Measurements from ENCODE around the gene PER3.
"Not testable (repeated sequence)": the region's sequence is repeated elsewhere in the genome, so short reads cannot be mapped to it uniquely, and the experiment has no call there.

Gene PER3

GRCh38 chr1:7780976-7781375 is 3.1 kb upstream of the PER3 start:
- DNase-seq = no peak

- no peak for DNase-seq
These were observed 2.6 kb upstream of the PER3 start for GRCh38 chr1:7781501-7781900.

- no peak for DNase-seq
These were observed 2.1 kb upstream of the PER3 start for GRCh38 chr1:7781923-7782495.

- peak; percentile 64 for DNase-seq
These were observed 846 bp upstream of the PER3 start for GRCh38 chr1:7783178-7783711.

GRCh38 chr1:7784492-7785071 is 491 bp downstream of the PER3 start:
- DNase-seq = peak; percentile 27

- DNase-seq = no peak
These were observed 1.0 kb downstream of the PER3 start for GRCh38 chr1:7785108-7785507.

- no peak for DNase-seq
These were observed 2.7 kb downstream of the PER3 start for GRCh38 chr1:7786795-7787194.

- no peak for DNase-seq
These were observed 5.7 kb downstream of the PER3 start for GRCh38 chr1:7789828-7790227.

- not testable (repeated sequence) for DNase-seq
These were observed 6.9 kb downstream of the PER3 start for GRCh38 chr1:7791027-7791426.

- DNase-seq = no peak
These were observed 11.3 kb downstream of the PER3 start for GRCh38 chr1:7795406-7795805.

- no peak for DNase-seq
These were observed 21.4 kb downstream of the PER3 start for GRCh38 chr1:7805460-7805859.

GRCh38 chr1:7808253-7808844 is 24.3 kb downstream of the PER3 start:
- peak; percentile 1 for DNase-seq

GRCh38 chr1:7809742-7810141 is 25.7 kb downstream of the PER3 start:
- no peak for DNase-seq

GRCh38 chr1:7810395-7810794 is 26.3 kb downstream of the PER3 start:
- DNase-seq = no peak

GRCh38 chr1:7811476-7811875 is 27.4 kb downstream of the PER3 start:
- no peak for DNase-seq

GRCh38 chr1:7813677-7814373 is 29.7 kb downstream of the PER3 start:
- DNase-seq = no peak

GRCh38 chr1:7821282-7821681 is 37.2 kb downstream of the PER3 start:
- DNase-seq = no peak

GRCh38 chr1:7824701-7825100 is 40.6 kb downstream of the PER3 start:
- DNase-seq = no peak

- no peak for DNase-seq
These were observed 42.3 kb downstream of the PER3 start for GRCh38 chr1:7826363-7826762.

GRCh38 chr1:7827126-7827955 is 43.2 kb downstream of the PER3 start:
- no peak for DNase-seq

GRCh38 chr1:7831458-7831857 is 47.4 kb downstream of the PER3 start:
- DNase-seq = no peak

- no peak for DNase-seq
These were observed 48.9 kb downstream of the PER3 start for GRCh38 chr1:7833035-7833434.

GRCh38 chr1:7838714-7839113 is 54.6 kb downstream of the PER3 start:
- DNase-seq = no peak

All from NCI-H345 (cell line).